Astrocyte (in vitro differentiated cells and primary cell): ENCODE results near the gene RAPGEF5.

Source experiments
- EZH2 ChIP-seq: IDR thresholded peaks from 2 replicates; pipeline ENCODE4 v1.6.1; 2012; ENCODE audit warnings: mild to moderate bottlenecking, low read length, inconsistent platforms; ENCODE audit not compliant: insufficient read depth
- TF ChIP-seq, protein P1 (sequence below): IDR thresholded peaks from 2 replicates; pipeline ENCODE4 v1.5.1; 2011; ENCODE audit warnings: low read depth, mild to moderate bottlenecking, inconsistent platforms, low read length, moderate library complexity; ENCODE audit not compliant: insufficient read depth

GRCh38 chr7:22116451-22117030, 240.4 kb downstream of the RAPGEF5 start:
- TF ChIP-seq, protein P1, sequence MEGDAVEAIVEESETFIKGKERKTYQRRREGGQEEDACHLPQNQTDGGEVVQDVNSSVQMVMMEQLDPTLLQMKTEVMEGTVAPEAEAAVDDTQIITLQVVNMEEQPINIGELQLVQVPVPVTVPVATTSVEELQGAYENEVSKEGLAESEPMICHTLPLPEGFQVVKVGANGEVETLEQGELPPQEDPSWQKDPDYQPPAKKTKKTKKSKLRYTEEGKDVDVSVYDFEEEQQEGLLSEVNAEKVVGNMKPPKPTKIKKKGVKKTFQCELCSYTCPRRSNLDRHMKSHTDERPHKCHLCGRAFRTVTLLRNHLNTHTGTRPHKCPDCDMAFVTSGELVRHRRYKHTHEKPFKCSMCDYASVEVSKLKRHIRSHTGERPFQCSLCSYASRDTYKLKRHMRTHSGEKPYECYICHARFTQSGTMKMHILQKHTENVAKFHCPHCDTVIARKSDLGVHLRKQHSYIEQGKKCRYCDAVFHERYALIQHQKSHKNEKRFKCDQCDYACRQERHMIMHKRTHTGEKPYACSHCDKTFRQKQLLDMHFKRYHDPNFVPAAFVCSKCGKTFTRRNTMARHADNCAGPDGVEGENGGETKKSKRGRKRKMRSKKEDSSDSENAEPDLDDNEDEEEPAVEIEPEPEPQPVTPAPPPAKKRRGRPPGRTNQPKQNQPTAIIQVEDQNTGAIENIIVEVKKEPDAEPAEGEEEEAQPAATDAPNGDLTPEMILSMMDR: no peak
- no peak for TF ChIP-seq EZH2
